ENCODE data around the gene SPDYE3.

GRCh38 chr7:100371561-100372171, 64.2 kb downstream of the SPDYE3 start:
- TF ChIP-seq CTCF (IDR thresholded peaks at IDR 0.05) (no peak), POLR2A (IDR thresholded peaks at IDR 0.05) (no peak)

Measured in lower leg skin (tissue), 3 donors.